Endothelial cell of umbilical vein (primary cell): Measurements from ENCODE around the gene CNRIP1. TPM values are rescaled to one million over a fixed set of nuclear protein-coding genes. Genes with fewer than 3 reads are reported as not detected.

Experiments used
- BruUV-seq: library from RNA; stranded (reverse); fragments of 400-500 nt; replicated peaks from 2 replicates; lab custom pipeline; 2021; lab: Mats Ljungman, UMichigan
- CTCF ChIA-PET: fragments of 300-600, 350-600 bp; sonication (Branson Sonifier 250); formaldehyde crosslinking; loops from one replicate; lab custom pipeline; 2021; ENCODE audit warnings: antibody characterized with exemption, inconsistent platforms; lab: Charles Lee
- POLR2A ChIA-PET: fragments of 300-600, 350-600 bp; sonication (Branson Sonifier 250); formaldehyde crosslinking; loops from one replicate; lab custom pipeline; 2021; ENCODE audit warnings: antibody characterized with exemption, inconsistent platforms; lab: Charles Lee
- DNase-seq: peaks from one replicate; pipeline ENCODE4 v3.0.0-alpha.2; 2011; ENCODE audit warnings: low read depth, low spot score
- FAIRE-seq: peaks from 2 replicates; lab custom pipeline; 2011; peaks lifted over from hg19 to GRCh38; lab: Jason Lieb, UNC
- H2AFZ ChIP-seq: 2 replicates; pipeline ENCODE4 v1.6.0; 2012; ENCODE audit warnings: low read depth, low read length, control low read depth, inconsistent platforms
- H3K27ac ChIP-seq: 2 replicates; pipeline ENCODE4 v1.5.1; 2011; ENCODE audit warnings: low read depth, mild to moderate bottlenecking, control low read depth, low read length, moderate library complexity; ENCODE audit not compliant: insufficient read depth
- H3K27me3 ChIP-seq, 2 experiments: 2 replicates each; pipeline versions ENCODE4 v1.6.0 to v1.6.1; 2011; ENCODE audit warnings: low read length in 2 of 2, mixed read lengths in 1 of 2; ENCODE audit not compliant: control insufficient read depth in 2 of 2, insufficient read depth in 2 of 2
- H3K36me3 ChIP-seq, 2 experiments: 2 replicates in 1 of 2; 3 replicates in 1 of 2; pipeline ENCODE4 v1.5.1; 2011; ENCODE audit warnings: low read length in 2 of 2, mild to moderate bottlenecking in 1 of 2, moderate library complexity in 1 of 2; ENCODE audit not compliant: control insufficient read depth in 2 of 2, insufficient read depth in 2 of 2; ENCODE audit errors: extremely low read depth in 1 of 2
- H3K4me1 ChIP-seq: 3 replicates; pipeline ENCODE4 v1.5.1; 2011; ENCODE audit warnings: mild to moderate bottlenecking, low read length; ENCODE audit not compliant: control insufficient read depth, insufficient read depth; ENCODE audit errors: extremely low read depth
- H3K4me2 ChIP-seq: 2 replicates; pipeline ENCODE4 v1.6.1; 2011; ENCODE audit warnings: low read length, control low read depth, mixed read lengths; ENCODE audit not compliant: insufficient read depth
- H3K4me3 ChIP-seq, 3 experiments: fragments of 200-600 bp in 1 of 3; sonication (generic), shearing (Covaris generic) in 1 of 3; replicated peaks in 1 of 3; 2 replicates each; pipeline ENCODE4 v1.5.1; 2011 to 2016; ENCODE audit warnings: control low read depth in 3 of 3, low read length in 3 of 3, mild to moderate bottlenecking in 2 of 3, inconsistent platforms in 1 of 3, low read depth in 1 of 3, moderate library complexity in 1 of 3; ENCODE audit not compliant: insufficient read depth in 1 of 3
- H3K79me2 ChIP-seq: 2 replicates; pipeline ENCODE4 v1.6.0; 2012; ENCODE audit warnings: low read length, inconsistent platforms; ENCODE audit not compliant: control insufficient read depth, insufficient read depth
- H3K9ac ChIP-seq: replicated peaks from 2 replicates; pipeline ENCODE3; 2011; ENCODE audit warnings: low read length, control low read depth; ENCODE audit not compliant: insufficient read depth; ENCODE audit errors: extremely low read depth
- H3K9me1 ChIP-seq: replicated peaks from 3 replicates; pipeline ENCODE4 v1.6.0; 2011; ENCODE audit warnings: mild to moderate bottlenecking, low read length; ENCODE audit not compliant: control insufficient read depth, insufficient read depth; ENCODE audit errors: extremely low read depth
- H3K9me3 ChIP-seq: replicated peaks from 2 replicates; pipeline ENCODE4 v1.5.1; 2012; ENCODE audit warnings: low read length, inconsistent platforms; ENCODE audit not compliant: control insufficient read depth, insufficient read depth
- H4K20me1 ChIP-seq: replicated peaks from 2 replicates; pipeline ENCODE3; 2011; ENCODE audit warnings: mild to moderate bottlenecking, low read length; ENCODE audit not compliant: control insufficient read depth, insufficient read depth; ENCODE audit errors: extremely low read depth
- EZH2 ChIP-seq: IDR thresholded peaks from 2 replicates; pipeline ENCODE4 v1.6.1; 2012; ENCODE audit warnings: borderline replicate concordance, low read depth, mild to moderate bottlenecking, moderate library complexity, low read length, inconsistent platforms; ENCODE audit not compliant: severe bottlenecking
- FOS ChIP-seq: IDR thresholded peaks from 2 replicates; pipeline ENCODE4 v1.6.1; 2011; ENCODE audit warnings: mild to moderate bottlenecking, low read length, moderate library complexity, borderline replicate concordance; ENCODE audit not compliant: insufficient read depth
- GATA2 ChIP-seq: IDR thresholded peaks from 2 replicates; pipeline ENCODE4 v1.7.0; 2011; ENCODE audit warnings: low read depth, mild to moderate bottlenecking, moderate library complexity, mixed read lengths, low read length; ENCODE audit not compliant: insufficient read length, insufficient read depth
- JUN ChIP-seq: IDR thresholded peaks from 2 replicates; pipeline ENCODE4 v1.6.1; 2011; ENCODE audit warnings: borderline replicate concordance, low read depth; ENCODE audit not compliant: insufficient read length, insufficient read depth
- MYC ChIP-seq: IDR thresholded peaks from one replicate; pipeline ENCODE4 v1.6.1; 2011; ENCODE audit warnings: mild to moderate bottlenecking, low read depth, low read length
- POLR2A ChIP-seq: IDR thresholded peaks from 2 replicates; pipeline ENCODE4 v1.6.1; 2012; ENCODE audit warnings: low read depth, mild to moderate bottlenecking, control low read depth, low read length
- POLR2AphosphoS5 ChIP-seq: IDR thresholded peaks from 2 replicates; pipeline ENCODE4 v1.6.1; 2012; ENCODE audit warnings: low read depth, mild to moderate bottlenecking, control low read depth, low read length, moderate library complexity; ENCODE audit not compliant: insufficient read depth
- dilution Hi-C: fragments of 300-500 bp; cut with MboI; formaldehyde crosslinking; loops from one replicate; pipeline ENCODE4 v1.15.0; 2019; ENCODE audit warnings: low sequenced_read_pairs; ENCODE audit not compliant: extremely low pct_ligation_motif_present
- intact Hi-C: fragments of 100-400 bp; cut with micrococcal nuclease; formaldehyde crosslinking; loops from one replicate; pipeline ENCODE4 v1.10.0; 2022
- polyA plus RNA-seq, 4 experiments: library from polyadenylated mRNA; depleted of rRNA in 3 of 4; stranded (reverse) in 3 of 4; unstranded in 1 of 4; fragments of >200 nt; gene quantifications; 2 replicates each; pipeline versions ENCODE4 v1.2.1 to v1.2.3, GENCODE V29; 2011 to 2012; ENCODE audit warnings: missing spikeins in 1 of 4
- total RNA-seq: library from RNA; stranded (reverse); gene quantifications from 2 replicates; pipeline ENCODE4 v1.2.3, GENCODE V29; 2021
- TF ChIP-seq, protein P1 (sequence below), 2 donors: IDR thresholded peaks; 1 replicate in 1 of 2; 2 replicates in 1 of 2; pipeline ENCODE4 v1.5.1; 2011; ENCODE audit warnings: low read length in 2 of 2, mild to moderate bottlenecking in 2 of 2, moderate library complexity in 2 of 2, control low read depth in 1 of 2, inconsistent platforms in 1 of 2, low read depth in 1 of 2; ENCODE audit not compliant: insufficient read depth in 1 of 2; ENCODE audit errors: extremely low read depth in 1 of 2
- TF ChIP-seq, protein P2 (sequence below): IDR thresholded peaks from 2 replicates; pipeline ENCODE4 v1.6.1; 2011; ENCODE audit not compliant: insufficient read depth, insufficient read length

Gene CNRIP1
- total and polyA plus RNA-seq, 2 donors (not counting 3 experiments of a cell fraction or from before 2014, with no cell fraction given), result 74.6 to 98.9 TPM

DNA sequence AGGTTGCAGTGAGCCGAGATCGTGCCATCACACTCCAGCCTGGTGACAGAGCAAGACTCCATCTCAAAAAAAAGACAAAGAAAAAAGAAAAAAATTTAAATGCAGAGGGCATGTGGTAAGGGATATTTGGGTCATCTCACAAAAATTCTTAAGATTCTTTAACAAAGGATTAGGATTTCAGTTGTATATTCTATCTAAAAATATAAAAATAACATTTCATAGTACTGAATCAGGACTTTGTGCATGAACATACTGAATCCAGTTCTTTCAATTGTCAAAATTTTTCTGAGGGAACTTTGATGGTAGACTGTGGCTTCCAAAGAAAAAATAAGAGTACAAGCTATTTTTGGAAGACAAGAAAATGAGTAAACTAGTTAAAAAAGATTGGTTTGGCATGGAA, 60.9 kb downstream of the CNRIP1 start:
- H3K4me1 ChIP-seq, result peaks cover 19% of the 10 kb centered on the region
- no TSS peak for BruUV-seq
- FAIRE-seq (no peak), DNase-seq (no peak)
- POLR2A ChIA-PET, result no interaction called here
- no peak overlapping the region for H3K27ac ChIP-seq
- peaks cover 2% of the 10 kb centered on the region for H3K79me2 ChIP-seq
- CTCF ChIA-PET, result interaction anchor here (3.0 kb wide), 1 partner anchor 63 kb away, joined by 11 read pairs; no protein-coding TSS in a partner anchor
- H4K20me1 ChIP-seq, result no peaks in the 10 kb centered on the region
- H3K4me3 ChIP-seq, result no peak overlapping the region
- intact Hi-C loops (loop anchor here (10.0 kb wide), 1 partner anchor 186 kb away; no protein-coding TSS in a partner anchor), dilution Hi-C loops (no loop called here)
- no peak for TF ChIP-seq MYC
- TF ChIP-seq, protein P1, sequence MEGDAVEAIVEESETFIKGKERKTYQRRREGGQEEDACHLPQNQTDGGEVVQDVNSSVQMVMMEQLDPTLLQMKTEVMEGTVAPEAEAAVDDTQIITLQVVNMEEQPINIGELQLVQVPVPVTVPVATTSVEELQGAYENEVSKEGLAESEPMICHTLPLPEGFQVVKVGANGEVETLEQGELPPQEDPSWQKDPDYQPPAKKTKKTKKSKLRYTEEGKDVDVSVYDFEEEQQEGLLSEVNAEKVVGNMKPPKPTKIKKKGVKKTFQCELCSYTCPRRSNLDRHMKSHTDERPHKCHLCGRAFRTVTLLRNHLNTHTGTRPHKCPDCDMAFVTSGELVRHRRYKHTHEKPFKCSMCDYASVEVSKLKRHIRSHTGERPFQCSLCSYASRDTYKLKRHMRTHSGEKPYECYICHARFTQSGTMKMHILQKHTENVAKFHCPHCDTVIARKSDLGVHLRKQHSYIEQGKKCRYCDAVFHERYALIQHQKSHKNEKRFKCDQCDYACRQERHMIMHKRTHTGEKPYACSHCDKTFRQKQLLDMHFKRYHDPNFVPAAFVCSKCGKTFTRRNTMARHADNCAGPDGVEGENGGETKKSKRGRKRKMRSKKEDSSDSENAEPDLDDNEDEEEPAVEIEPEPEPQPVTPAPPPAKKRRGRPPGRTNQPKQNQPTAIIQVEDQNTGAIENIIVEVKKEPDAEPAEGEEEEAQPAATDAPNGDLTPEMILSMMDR (IDR thresholded peaks at IDR 0.05; ENCODE audit: extremely low read depth in 1 of 2, insufficient read depth in 1 of 2, low read depth in 1 of 2, low read length in 2 of 2), result no peak
- TF ChIP-seq FOS, result no peak
- no peak for TF ChIP-seq GATA2
- TF ChIP-seq, protein P2, sequence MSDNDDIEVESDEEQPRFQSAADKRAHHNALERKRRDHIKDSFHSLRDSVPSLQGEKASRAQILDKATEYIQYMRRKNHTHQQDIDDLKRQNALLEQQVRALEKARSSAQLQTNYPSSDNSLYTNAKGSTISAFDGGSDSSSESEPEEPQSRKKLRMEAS, result no peak
- no peak for TF ChIP-seq JUN
- TF ChIP-seq POLR2AphosphoS5, result no peak
- TF ChIP-seq EZH2, result no peak
- TF ChIP-seq POLR2A, result no peak
- H3K4me2 ChIP-seq, result no peak overlapping the region
- no peaks in the 10 kb centered on the region for H3K36me3 ChIP-seq
- no peaks in the 10 kb centered on the region for H3K27me3 ChIP-seq
- no peaks in the 10 kb centered on the region for H3K9me1 ChIP-seq
- H2AFZ ChIP-seq, result no peak overlapping the region
- H3K9ac ChIP-seq, result no peak overlapping the region
- no peaks in the 10 kb centered on the region for H3K9me3 ChIP-seq
